Right lobe of liver (tissue), 6 donors: ENCODE data around the gene EEF2K. TPM values are rescaled to one million over a fixed set of nuclear protein-coding genes. Genes with fewer than 3 reads are reported as not detected.

Experiments used
- ATAC-seq, 4 donors: fragments of 200-7000 bp; cut with Tn5 transposase; one replicate each; pipeline ENCODE4 v1.9.1; 2020; ENCODE audit warnings: mild to moderate bottlenecking in 4 of 4, moderate library complexity in 4 of 4
- DNase-seq, 3 donors: peaks; one replicate each; pipeline ENCODE4 v3.0.0-alpha.2; 2020
- H3K27ac ChIP-seq, 3 donors: fragments of 200-600 bp; one replicate each; pipeline ENCODE4 v1.8.0; 2022
- H3K27me3 ChIP-seq, 2 donors: fragments of 200-600 bp; one replicate each; pipeline ENCODE4 v1.8.0; 2022
- H3K36me3 ChIP-seq, 4 donors: fragments of 200-600 bp; sonication (generic) in 1 of 4; one replicate each; pipeline versions ENCODE4 v1.5.1 to v1.8.0; 2017 to 2022; ENCODE audit warnings: control low read depth in 1 of 4
- H3K4me1 ChIP-seq, 4 donors: fragments of 200-600 bp; sonication (generic) in 1 of 4; one replicate each; pipeline versions ENCODE4 v1.5.1 to v1.8.0; 2017 to 2022; ENCODE audit warnings: control low read depth in 1 of 4
- H3K4me3 ChIP-seq, 3 donors: fragments of 200-600 bp; one replicate each; pipeline ENCODE4 v1.8.0; 2022
- H3K9me3 ChIP-seq, 4 donors: fragments of 200-600 bp; sonication (generic) in 1 of 4; one replicate each; pipeline versions ENCODE4 v1.5.1 to v1.8.0; 2017 to 2022; ENCODE audit warnings: control low read depth in 1 of 4
- POLR2A ChIP-seq: fragments of 450-650 bp; IDR thresholded peaks from one replicate; pipeline ENCODE4 v1.6.1; 2017; ENCODE audit warnings: antibody characterized with exemption, mild to moderate bottlenecking
- WGBS: methylation state at CpG from one replicate; pipeline ENCODE4 v1.1.6; 2018; ENCODE audit warnings: low coverage, low lambda C conversion rate; ENCODE audit not compliant: insufficient coverage; ENCODE audit errors: missing lambda C conversion rate; 5-methylcytosine and 5-hydroxymethylcytosine counted together
- intact Hi-C, 2 donors: fragments of 100-400 bp; cut with DNase I; formaldehyde crosslinking; loops; one replicate each; pipeline versions ENCODE4 v1.11.2 to v1.14.1; 2022
- total RNA-seq, 6 experiments: library from RNA; depleted of rRNA in 2 of 6; stranded (reverse); fragments of >200 nt in 2 of 6; fragmentation: NEBNext Ultra II Directional in 3 of 6; extraction: Animal tissue kit (Norgen Biotek cat#: 25700) in 3 of 6; gene quantifications; one replicate each; pipeline versions ENCODE4 v1.1.0 to v1.2.4, GENCODE V29; 2016 to 2023
- TF ChIP-seq, protein P1 (sequence below), 4 donors: fragments of 200-600 bp in 3 of 4; fragments of 450-650 bp in 1 of 4; IDR thresholded peaks; one replicate each; pipeline versions ENCODE4 v1.5.1 to v1.8.0; 2016 to 2022; ENCODE audit warnings: antibody characterized with exemption in 4 of 4, mild to moderate bottlenecking in 2 of 4
- donor health status: DM: no; HTN: yes; CAD: no.
- donor health status: DM: no; HTN: no; CAD: no.
- donor health status: DM: no; HTN: no; CAD: no.
- donor health status: DM: no; HTN: yes; CAD: no.
- donor health status: DM: no; HTN: yes; CAD: no.

Gene EEF2K
- total RNA-seq, 6 experiments from 2014 or later, result 10.0 to 17.5 (median 11.5) TPM

DNA sequence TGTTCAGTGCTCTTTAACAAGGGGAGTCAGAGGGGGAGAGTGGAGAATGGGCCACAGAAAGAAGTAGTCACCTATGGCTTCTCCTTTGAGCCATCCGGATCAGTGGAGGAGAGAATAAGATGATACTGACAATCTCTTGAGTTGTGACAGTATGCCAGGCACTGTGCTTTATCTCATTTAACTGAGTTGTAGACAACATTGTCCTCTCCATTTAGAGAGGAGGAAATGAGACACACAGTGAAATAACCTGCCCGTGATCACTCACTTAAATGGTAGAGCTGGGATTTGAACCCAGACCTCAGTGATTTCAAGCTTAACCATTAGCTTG, 17.8 kb upstream of the EEF2K start:
- 0% methylated on average over 1 of the region's 2 CpGs for WGBS
- intact Hi-C loops, result loop anchor here (5.0 to 10.0 kb wide), 2 partner anchors 181 to 183 kb away; partner anchors contain the start of genes MOSMO (in 2 of the 2) and PDZD9 (in 1 of the 2)
- ATAC-seq, result no peak
- no peaks in the 10 kb centered on the region for H3K27me3 ChIP-seq
- no peak for DNase-seq
- peaks cover 0 to 26% (median 7%) of the 10 kb centered on the region in 4 donors for H3K4me1 ChIP-seq
- H3K9me3 ChIP-seq, result no peaks in the 10 kb centered on the region
- TF ChIP-seq POLR2A, result no peak
- TF ChIP-seq, protein P1, sequence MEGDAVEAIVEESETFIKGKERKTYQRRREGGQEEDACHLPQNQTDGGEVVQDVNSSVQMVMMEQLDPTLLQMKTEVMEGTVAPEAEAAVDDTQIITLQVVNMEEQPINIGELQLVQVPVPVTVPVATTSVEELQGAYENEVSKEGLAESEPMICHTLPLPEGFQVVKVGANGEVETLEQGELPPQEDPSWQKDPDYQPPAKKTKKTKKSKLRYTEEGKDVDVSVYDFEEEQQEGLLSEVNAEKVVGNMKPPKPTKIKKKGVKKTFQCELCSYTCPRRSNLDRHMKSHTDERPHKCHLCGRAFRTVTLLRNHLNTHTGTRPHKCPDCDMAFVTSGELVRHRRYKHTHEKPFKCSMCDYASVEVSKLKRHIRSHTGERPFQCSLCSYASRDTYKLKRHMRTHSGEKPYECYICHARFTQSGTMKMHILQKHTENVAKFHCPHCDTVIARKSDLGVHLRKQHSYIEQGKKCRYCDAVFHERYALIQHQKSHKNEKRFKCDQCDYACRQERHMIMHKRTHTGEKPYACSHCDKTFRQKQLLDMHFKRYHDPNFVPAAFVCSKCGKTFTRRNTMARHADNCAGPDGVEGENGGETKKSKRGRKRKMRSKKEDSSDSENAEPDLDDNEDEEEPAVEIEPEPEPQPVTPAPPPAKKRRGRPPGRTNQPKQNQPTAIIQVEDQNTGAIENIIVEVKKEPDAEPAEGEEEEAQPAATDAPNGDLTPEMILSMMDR (IDR thresholded peaks at IDR 0.05), result no peak
- H3K4me3 ChIP-seq, result no peak overlapping the region
- no peaks in the 10 kb centered on the region for H3K36me3 ChIP-seq
- no peak overlapping the region for H3K27ac ChIP-seq

DNA sequence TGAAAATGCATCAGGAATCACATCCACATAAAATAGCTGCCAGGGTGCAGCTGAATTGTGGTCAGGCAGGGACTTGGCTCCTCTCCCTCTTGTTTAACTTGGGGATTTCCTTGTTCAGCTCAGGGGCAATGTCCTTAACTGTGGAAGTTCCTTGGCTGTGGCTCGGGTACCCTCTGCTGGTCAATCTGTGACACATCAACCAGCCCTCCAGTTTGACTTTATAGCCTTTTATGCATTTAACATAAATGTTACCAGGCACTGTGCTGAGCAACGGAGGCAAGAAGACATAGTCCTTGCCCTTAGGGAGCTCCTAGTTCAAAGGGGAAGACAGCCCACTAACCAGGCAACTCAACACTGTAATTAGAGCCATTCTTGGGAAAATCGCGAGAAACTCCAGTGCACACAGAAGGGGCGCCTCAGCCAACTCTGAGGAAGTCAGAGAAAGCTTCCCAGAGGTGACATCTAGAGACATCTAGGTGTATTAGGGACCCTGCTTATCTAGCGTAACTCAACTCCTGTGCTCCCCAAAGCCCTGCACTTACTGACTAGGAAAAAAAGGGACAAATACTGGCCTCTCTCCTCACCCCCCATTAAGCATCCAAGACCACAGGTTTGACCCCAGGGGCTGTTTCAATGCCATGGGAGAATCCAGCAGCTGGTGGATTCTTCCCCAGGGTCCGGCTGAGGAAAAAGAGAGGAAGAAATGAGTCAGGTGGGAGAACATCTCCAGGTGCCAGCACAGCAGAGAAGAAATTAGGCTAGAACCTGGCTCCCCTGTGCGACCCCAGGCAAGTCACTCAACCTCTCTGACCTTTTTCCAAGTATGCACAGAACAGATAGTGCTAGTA, 17.3 kb upstream of the EEF2K start:
- H3K36me3 ChIP-seq, result no peaks in the 10 kb centered on the region
- no peaks in the 10 kb centered on the region for H3K27me3 ChIP-seq
- peak; percentile 64 to 72 (median 72) for DNase-seq
- no peak for TF ChIP-seq POLR2A
- TF ChIP-seq, protein P1 (IDR thresholded peaks at IDR 0.05), result peak; percentile 76 to 87 (median 82)
- intact Hi-C loops, result loop anchor here (5.0 to 10.0 kb wide), 2 partner anchors 182 to 184 kb away; partner anchors contain the start of genes MOSMO (in 2 of the 2) and PDZD9 (in 1 of the 2)
- no peak overlapping the region for H3K4me3 ChIP-seq
- H3K4me1 ChIP-seq, result peaks cover 0 to 26% (median 7%) of the 10 kb centered on the region in 4 donors
- H3K9me3 ChIP-seq, result no peaks in the 10 kb centered on the region
- 22% methylated on average over 6 of the region's 8 CpGs for WGBS
- H3K27ac ChIP-seq, result peak overlapping the region; percentile 78 to 85 (median 85)
- peak in 1 of 4 donors; percentile 12 for ATAC-seq

DNA sequence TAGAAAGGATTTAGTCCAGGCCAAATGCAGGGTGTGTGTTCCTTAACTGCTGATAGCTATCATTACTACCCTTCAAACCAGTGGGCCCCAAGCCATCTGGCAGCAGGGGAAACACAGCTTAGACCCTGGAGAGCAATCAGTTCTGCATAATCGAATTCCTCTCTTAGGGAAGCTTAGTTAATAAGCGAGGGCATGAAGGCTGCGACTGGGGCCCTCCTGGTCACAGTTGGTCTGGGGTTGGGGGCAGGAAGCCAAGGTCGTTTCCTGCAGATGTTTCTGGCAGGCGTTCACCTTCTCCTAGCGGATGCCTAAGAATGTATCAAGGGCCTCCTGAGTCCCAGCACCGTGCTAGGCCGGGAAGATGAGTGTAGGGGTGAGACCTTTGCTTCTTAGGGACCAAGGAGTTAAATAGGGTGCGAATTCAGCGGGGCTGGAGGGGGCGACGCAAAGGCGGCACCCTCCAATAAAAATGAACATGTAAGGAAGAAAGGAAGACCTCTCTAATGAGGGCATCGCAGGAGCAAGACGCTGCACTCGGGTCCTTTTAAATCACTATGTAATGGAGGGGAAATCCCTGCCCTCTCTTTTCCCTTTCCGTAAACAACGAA, 16.5 kb upstream of the EEF2K start:
- TF ChIP-seq, protein P1 (IDR thresholded peaks at IDR 0.05), result no peak
- no peak for TF ChIP-seq POLR2A

DNA sequence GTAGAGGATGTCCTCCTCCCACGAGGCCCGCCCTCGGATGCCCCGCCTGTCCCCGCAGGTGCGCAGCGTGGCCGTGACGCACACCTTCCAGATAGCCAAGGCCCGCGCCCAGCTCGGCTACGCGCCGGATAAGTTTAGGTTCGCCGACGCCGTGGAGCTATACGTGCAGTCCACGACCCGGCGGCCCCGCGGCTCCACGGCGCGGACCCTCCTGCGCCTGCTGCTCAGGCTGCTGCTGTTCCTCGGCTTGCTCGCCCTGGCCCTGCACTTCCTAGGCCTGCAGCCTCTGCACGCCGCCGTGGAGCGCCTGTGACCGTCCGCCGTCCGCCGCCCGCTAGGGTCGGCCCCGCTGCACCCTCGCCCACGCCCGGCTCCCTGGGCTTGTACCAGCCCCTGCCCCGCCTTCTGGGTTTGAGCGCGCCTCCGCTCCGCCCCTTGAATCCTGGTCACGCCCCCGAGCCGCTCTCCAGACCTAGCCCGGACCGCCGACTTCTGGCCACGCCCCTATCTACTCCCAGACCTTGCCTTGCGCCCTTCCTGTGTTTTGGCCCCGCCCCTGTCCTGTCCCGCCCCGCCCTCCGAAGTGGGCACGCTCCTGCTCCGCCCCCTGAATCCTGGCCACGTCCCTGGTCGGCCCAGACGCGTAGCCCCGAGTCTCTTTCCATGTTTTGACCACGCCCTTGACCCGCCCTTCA, 15.8 kb upstream of the EEF2K start:
- H3K36me3 ChIP-seq, result no peaks in the 10 kb centered on the region
- H3K9me3 ChIP-seq, result no peaks in the 10 kb centered on the region
- DNase-seq, result peak; percentile 80 to 89 (median 88)
- H3K27ac ChIP-seq, result peak overlapping the region; percentile 78 to 85 (median 85)
- peak; percentile 92 for TF ChIP-seq POLR2A
- TF ChIP-seq, protein P1 (IDR thresholded peaks at IDR 0.05), result no peak
- intact Hi-C loops, result no loop called here
- H3K4me1 ChIP-seq, result peaks cover 0 to 27% (median 7%) of the 10 kb centered on the region in 4 donors
- H3K4me3 ChIP-seq, result peak overlapping the region; percentile 55 to 78 (median 60)
- WGBS, result 0% methylated on average over 16 of the region's 72 CpGs
- no peaks in the 10 kb centered on the region for H3K27me3 ChIP-seq
- ATAC-seq, result peak; percentile 63 to 80 (median 73)

More for the DNA sequence above, 16.5 kb upstream of the EEF2K start:
- WGBS, result 2% methylated on average over 13 of the region's 18 CpGs
- peak; percentile 55 to 70 (median 67) for DNase-seq
- H3K4me1 ChIP-seq, result peaks cover 0 to 26% (median 7%) of the 10 kb centered on the region in 4 donors
- no peaks in the 10 kb centered on the region for H3K9me3 ChIP-seq
- no peak for ATAC-seq
- H3K27ac ChIP-seq, result peak overlapping the region; percentile 78 to 85 (median 85)
- H3K4me3 ChIP-seq, result peak overlapping the region; percentile 55 to 78 (median 60)
- no peaks in the 10 kb centered on the region for H3K27me3 ChIP-seq
- no peaks in the 10 kb centered on the region for H3K36me3 ChIP-seq
- intact Hi-C loops, result loop anchor here (5.0 to 10.0 kb wide), 2 partner anchors 182 to 185 kb away; partner anchors contain the start of genes MOSMO (in 2 of the 2) and PDZD9 (in 1 of the 2)
